H1 (cell line): Measurements from ENCODE around the gene NAP1L1.

Source experiments
- CTCF ChIP-seq, 3 experiments: IDR thresholded peaks; 1 replicate in 2 of 3; 2 replicates in 1 of 3; pipeline versions ENCODE4 v1.5.1 to v1.6.1; 2011; ENCODE audit warnings: low read length in 3 of 3, mild to moderate bottlenecking in 3 of 3, inconsistent platforms in 2 of 3, low read depth in 1 of 3, moderate library complexity in 1 of 3; ENCODE audit not compliant: insufficient read depth in 1 of 3; ENCODE audit errors: control extremely low read depth in 1 of 3
- EP300 ChIP-seq, 2 experiments: IDR thresholded peaks; 1 replicate in 1 of 2; 2 replicates in 1 of 2; pipeline ENCODE4 v1.6.1; 2011 to 2012; ENCODE audit warnings: low read depth in 2 of 2, low read length in 2 of 2, mild to moderate bottlenecking in 2 of 2, borderline replicate concordance in 1 of 2, inconsistent platforms in 1 of 2, moderate library complexity in 1 of 2
- EZH2 ChIP-seq: fragments of 200-600 bp; sonication (generic); IDR thresholded peaks from 2 replicates; pipeline ENCODE4 v1.7.1; 2012; ENCODE audit warnings: low read depth, mild to moderate bottlenecking, moderate library complexity, low read length, inconsistent platforms; ENCODE audit not compliant: severe bottlenecking
- HDAC6 ChIP-seq: IDR thresholded peaks from one replicate; pipeline ENCODE4 v1.7.1; 2012; ENCODE audit warnings: low read depth, mild to moderate bottlenecking, inconsistent platforms, low read length, moderate library complexity
- MAX ChIP-seq: IDR thresholded peaks from 2 replicates; pipeline ENCODE4 v1.6.1; 2012; ENCODE audit warnings: inconsistent platforms
- POLR2A ChIP-seq, 2 experiments: IDR thresholded peaks; 1 replicate in 1 of 2; 2 replicates in 1 of 2; pipeline ENCODE4 v1.6.1; 2011; ENCODE audit warnings: low read depth in 2 of 2, low read length in 2 of 2, mild to moderate bottlenecking in 2 of 2; ENCODE audit errors: control extremely low read depth in 1 of 2
- POLR2AphosphoS5 ChIP-seq: IDR thresholded peaks from 2 replicates; pipeline ENCODE4 v1.6.1; 2011; ENCODE audit warnings: low read depth, low read length
- RAD21 ChIP-seq, 2 experiments: IDR thresholded peaks in 1 of 2; conservative IDR thresholded peaks in 1 of 2; 2 replicates each; pipeline ENCODE4 v1.6.1; 2011; ENCODE audit warnings: low read depth in 2 of 2, low read length in 2 of 2, improper control_type of control experiment in 1 of 2, inconsistent platforms in 1 of 2, mild to moderate bottlenecking in 1 of 2, moderate library complexity in 1 of 2
- RXRA ChIP-seq: IDR thresholded peaks from 2 replicates; pipeline ENCODE4 v1.6.1; 2011; ENCODE audit warnings: low read depth, mild to moderate bottlenecking, low read length, moderate library complexity; ENCODE audit not compliant: insufficient read depth
- SUZ12 ChIP-seq: fragments of 200-600 bp; sonication (generic); IDR thresholded peaks from 2 replicates; pipeline ENCODE4 v1.6.1; 2012; ENCODE audit warnings: mild to moderate bottlenecking, inconsistent platforms, low read length, moderate library complexity, mixed read lengths
- TBP ChIP-seq: IDR thresholded peaks from 2 replicates; pipeline ENCODE4 v1.6.1; 2011; ENCODE audit warnings: low read depth, low read length, improper control_type of control experiment
- TEAD4 ChIP-seq: IDR thresholded peaks from 2 replicates; pipeline ENCODE4 v1.6.1; 2012; ENCODE audit warnings: low read depth, low read length, inconsistent platforms, mixed read lengths

- TF ChIP-seq CTCF (IDR thresholded peaks at IDR 0.05; ENCODE audit: control extremely low read depth in 1 of 3, insufficient read depth in 1 of 3, low read depth in 1 of 3, low read length in 3 of 3), result no peak
- no peak for TF ChIP-seq MAX
- no peak for TF ChIP-seq HDAC6
- no peak for TF ChIP-seq POLR2AphosphoS5
- no peak for TF ChIP-seq TBP
- no peak for TF ChIP-seq SUZ12
- no peak for TF ChIP-seq POLR2A (IDR thresholded peaks at IDR 0.05; ENCODE audit: control extremely low read depth in 1 of 2, low read depth in 2 of 2, low read length in 2 of 2)
- TF ChIP-seq EZH2, result no peak
- no peak for TF ChIP-seq EP300 (IDR thresholded peaks at IDR 0.05; ENCODE audit: borderline replicate concordance in 1 of 2, low read depth in 2 of 2, low read length in 2 of 2)
- TF ChIP-seq RAD21 (IDR thresholded peaks at IDR 0.05 in 1 of 2, conservative IDR thresholded peaks at IDR 0.05 in 1 of 2; ENCODE audit: low read depth in 2 of 2, low read length in 2 of 2), result no peak
- TF ChIP-seq TEAD4, result no peak
- no peak for TF ChIP-seq RXRA
These were observed 61.3 kb downstream of the NAP1L1 start for GRCh38 chr12:76023069-76023690.
